Measurements from ENCODE around the gene KCTD15. TPM values are rescaled to one million over a fixed set of nuclear protein-coding genes. Genes with fewer than 3 reads are reported as not detected.

The KCTD15 gene
- total RNA-seq, 4 donors from 2014 or later, result 91.3 to 117 (median 95.0) TPM

- intact Hi-C loops (cut with DNase I), result no loop called here
- H3K27ac ChIP-seq (replicated peaks in 1 of 4), result no peak overlapping the region
- DNase-seq (ENCODE audit: extremely low spot score), result no peak
These were observed 47.0 kb upstream of the KCTD15 start for GRCh38 chr19:33749619-33750175.

DNA sequence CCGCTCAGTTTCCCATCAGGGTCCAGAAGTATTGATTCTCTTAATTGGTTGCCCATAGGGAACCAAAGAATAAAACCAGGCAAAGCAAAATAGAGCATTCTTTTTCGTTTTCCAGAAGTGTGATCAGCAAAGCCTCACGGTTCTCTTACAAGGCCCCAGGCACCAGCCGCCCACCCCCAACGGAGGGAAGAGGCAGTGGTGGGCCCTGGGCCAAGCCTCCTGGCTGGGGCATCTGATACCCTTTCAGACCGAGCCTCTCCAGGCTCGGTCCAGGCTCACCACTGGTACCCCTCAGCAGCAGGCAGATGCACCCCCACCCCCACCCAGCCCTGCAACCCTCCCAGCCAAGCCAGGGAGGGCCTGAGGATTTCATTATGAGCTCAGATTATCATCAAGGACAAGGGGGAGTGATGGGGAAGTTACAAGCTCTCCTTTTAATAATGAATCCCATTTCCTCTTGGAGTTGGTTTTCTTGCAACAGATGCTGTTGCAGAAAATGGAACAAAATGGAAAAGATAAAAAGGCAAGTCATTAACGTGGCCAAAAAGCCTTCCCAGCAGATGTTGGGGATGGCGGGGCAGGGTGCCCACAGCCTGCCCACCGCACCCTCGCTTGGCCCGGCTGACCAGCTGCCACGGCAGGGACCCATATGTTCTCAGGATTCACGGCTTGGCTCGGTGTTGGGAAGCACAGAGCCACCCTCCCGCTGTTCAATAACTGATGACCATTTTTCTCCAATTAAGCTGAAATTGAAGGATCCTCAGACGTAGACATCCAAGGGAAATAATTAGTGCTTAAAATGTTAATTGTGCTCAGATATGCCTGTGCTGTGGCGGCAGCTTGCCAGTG, 45.9 kb upstream of the KCTD15 start:
- no peak overlapping the region for H3K4me3 ChIP-seq
- no peak for DNase-seq (ENCODE audit: extremely low spot score)
- no peaks in the 10 kb centered on the region for H3K36me3 ChIP-seq
- H3K4me1 ChIP-seq, result no peaks in the 10 kb centered on the region
- H3K27ac ChIP-seq (replicated peaks in 1 of 4), result no peak overlapping the region
- 70% methylated on average over 16 of the region's 18 CpGs for WGBS
- TF ChIP-seq EP300 (IDR thresholded peaks at IDR 0.05) (no peak), CTCF (IDR thresholded peaks at IDR 0.05) (no peak), POLR2A (IDR thresholded peaks at IDR 0.05; ENCODE audit: low read depth) (no peak)
- intact Hi-C loops (cut with DNase I), result no loop called here
- no peaks in the 10 kb centered on the region for H3K9me3 ChIP-seq
- peaks cover 0 to 66% (median 2%) of the 10 kb centered on the region in 4 donors for H3K27me3 ChIP-seq

More at GRCh38 chr19:33749619-33750175, 47.0 kb upstream of the KCTD15 start:
- Histone ChIP-seq H3K36me3 (no peaks in the 10 kb centered on the region), H3K4me1 (no peaks in the 10 kb centered on the region), H3K4me3 (no peak overlapping the region), H3K9me3 (no peaks in the 10 kb centered on the region), H3K27me3 (peaks cover 0 to 68% (median 2%) of the 10 kb centered on the region in 4 donors)
- 81% methylated on average over 4 of the region's 12 CpGs for WGBS
- TF ChIP-seq EP300 (IDR thresholded peaks at IDR 0.05) (no peak), POLR2A (IDR thresholded peaks at IDR 0.05; ENCODE audit: low read depth) (no peak), POLR2AphosphoS5 (IDR thresholded peaks at IDR 0.05) (no peak), CTCF (IDR thresholded peaks at IDR 0.05) (no peak)

GRCh38 chr19:33751436-33751770, 45.3 kb upstream of the KCTD15 start:
- Histone ChIP-seq H3K27me3 (peaks cover 0 to 70% (median 2%) of the 10 kb centered on the region in 4 donors), H3K4me1 (no peaks in the 10 kb centered on the region), H3K36me3 (no peaks in the 10 kb centered on the region), H3K4me3 (no peak overlapping the region), H3K9me3 (no peaks in the 10 kb centered on the region), H3K27ac (replicated peaks in 1 of 4) (no peak overlapping the region)
- TF ChIP-seq EP300 (IDR thresholded peaks at IDR 0.05) (no peak), POLR2AphosphoS5 (IDR thresholded peaks at IDR 0.05) (no peak), CTCF (IDR thresholded peaks at IDR 0.05) (no peak), POLR2A (IDR thresholded peaks at IDR 0.05; ENCODE audit: low read depth) (no peak)
- no peak for DNase-seq (ENCODE audit: extremely low spot score)
- intact Hi-C loops (cut with DNase I), result no loop called here
- no CpG with 5 or more reads among the region's 5 CpGs for WGBS

DNA sequence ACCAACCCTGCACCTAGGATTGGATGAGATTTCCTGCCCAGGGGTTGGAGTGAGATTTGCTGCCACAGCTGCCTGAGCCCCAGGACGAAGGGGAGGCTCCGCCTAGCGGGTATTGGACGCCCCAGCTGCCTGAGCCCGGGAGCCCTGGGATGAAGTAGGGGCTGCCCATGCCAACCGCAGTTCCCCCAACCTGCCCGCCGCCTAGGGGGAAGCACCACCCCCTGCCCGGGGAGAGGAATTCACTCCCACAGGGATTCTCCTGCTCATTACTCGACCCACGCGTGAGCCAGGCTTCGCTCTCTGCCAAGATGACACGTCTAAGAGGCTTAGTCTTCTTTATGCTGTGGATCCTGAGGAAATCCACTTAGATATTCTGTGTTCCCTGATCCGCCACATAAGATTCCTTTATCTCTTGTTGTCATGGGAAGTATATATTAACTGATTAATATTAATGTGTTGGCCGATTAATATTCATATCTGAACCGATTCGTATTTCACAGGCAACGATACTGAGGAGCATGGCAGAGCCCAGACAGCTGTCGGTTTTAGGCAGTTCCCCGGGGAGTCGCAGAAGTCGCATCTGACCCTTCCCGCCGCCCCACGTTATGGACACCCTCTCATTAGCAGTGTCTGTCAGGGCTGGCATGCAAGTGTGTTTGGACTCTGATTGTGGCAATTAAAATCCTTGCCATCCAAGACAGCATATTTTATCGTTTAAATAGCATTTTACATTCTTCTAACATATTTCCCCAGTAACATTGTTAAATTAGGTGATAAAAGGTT, 44.5 kb upstream of the KCTD15 start:
- DNase-seq (ENCODE audit: extremely low spot score), result no peak
- H3K27ac ChIP-seq (replicated peaks in 1 of 4), result no peak overlapping the region
- intact Hi-C loops (cut with DNase I), result no loop called here

More for the DNA sequence above, 44.5 kb upstream of the KCTD15 start:
- Histone ChIP-seq H3K4me3 (no peak overlapping the region), H3K9me3 (no peaks in the 10 kb centered on the region), H3K4me1 (no peaks in the 10 kb centered on the region), H3K36me3 (no peaks in the 10 kb centered on the region), H3K27me3 (peaks cover 0 to 67% (median 2%) of the 10 kb centered on the region in 4 donors)
- TF ChIP-seq CTCF (IDR thresholded peaks at IDR 0.05) (no peak), EP300 (IDR thresholded peaks at IDR 0.05) (no peak), POLR2A (IDR thresholded peaks at IDR 0.05; ENCODE audit: low read depth) (no peak), POLR2AphosphoS5 (IDR thresholded peaks at IDR 0.05) (no peak)
- WGBS, result 65% methylated on average over 17 of the region's 27 CpGs

Measured in esophagus muscularis mucosa (tissue), 4 donors.